Measurements from ENCODE around the gene WDR27.
"Not testable (repeated sequence)": the region's sequence is repeated elsewhere in the genome, so short reads cannot be mapped to it uniquely, and the experiment has no call there.

Gene WDR27

DNA sequence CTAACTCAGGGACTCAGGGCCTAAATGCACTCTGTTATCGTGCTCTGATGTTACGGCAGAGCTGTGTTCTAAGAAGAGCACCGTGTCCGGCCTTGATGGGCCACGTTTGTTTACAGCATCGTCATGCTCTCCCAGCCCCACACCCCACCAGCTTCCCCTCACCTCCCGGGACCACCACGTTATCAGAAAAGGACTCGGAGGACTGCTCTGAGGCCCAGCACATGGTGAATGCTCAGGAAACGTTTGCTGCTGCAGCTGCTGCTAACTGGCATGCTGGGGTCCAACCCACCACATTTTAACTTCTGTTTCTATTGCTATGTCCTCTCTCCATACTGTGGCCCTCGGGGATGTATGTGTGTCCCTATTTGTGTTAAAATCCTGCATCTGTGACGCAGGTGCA is 50.3 kb downstream of the WDR27 start:
- H3K4me3 ChIP-seq (ENCODE audit: low read depth, low read length), result no peak overlapping the region
- TF ChIP-seq CTCF (IDR thresholded peaks at IDR 0.05; ENCODE audit: control insufficient read depth, extremely low read depth, insufficient read depth), result no peak
- DNase-seq (ENCODE audit: low read depth), result no peak

- DNase-seq (ENCODE audit: low read depth), result no peak
- no peak for TF ChIP-seq CTCF (IDR thresholded peaks at IDR 0.05; ENCODE audit: control insufficient read depth, extremely low read depth, insufficient read depth)
- no peak overlapping the region for H3K4me3 ChIP-seq (ENCODE audit: low read depth, low read length)
These were observed 50.9 kb downstream of the WDR27 start for GRCh38 chr6:169650959-169651292.

- no peak overlapping the region for H3K4me3 ChIP-seq (ENCODE audit: low read depth, low read length)
- DNase-seq (ENCODE audit: low read depth), result no peak
- TF ChIP-seq CTCF (IDR thresholded peaks at IDR 0.05; ENCODE audit: control insufficient read depth, extremely low read depth, insufficient read depth), result no peak
These were observed 51.4 kb downstream of the WDR27 start for GRCh38 chr6:169650241-169650958.

GRCh38 chr6:169648617-169649016 is 53.2 kb downstream of the WDR27 start:
- TF ChIP-seq CTCF (IDR thresholded peaks at IDR 0.05; ENCODE audit: control insufficient read depth, extremely low read depth, insufficient read depth), result no peak
- no peak overlapping the region for H3K4me3 ChIP-seq (ENCODE audit: low read depth, low read length)
- no peak for DNase-seq (ENCODE audit: low read depth)

- H3K4me3 ChIP-seq (ENCODE audit: low read depth, low read length), result no peak overlapping the region
- DNase-seq (ENCODE audit: low read depth), result no peak
- TF ChIP-seq CTCF (IDR thresholded peaks at IDR 0.05; ENCODE audit: control insufficient read depth, extremely low read depth, insufficient read depth), result no peak
These were observed 53.7 kb downstream of the WDR27 start for GRCh38 chr6:169648092-169648491.

GRCh38 chr6:169647637-169648036 is 54.2 kb downstream of the WDR27 start:
- DNase-seq (ENCODE audit: low read depth), result no peak
- H3K4me3 ChIP-seq (ENCODE audit: low read depth, low read length), result no peak overlapping the region
- TF ChIP-seq CTCF (IDR thresholded peaks at IDR 0.05; ENCODE audit: control insufficient read depth, extremely low read depth, insufficient read depth), result no peak

- DNase-seq (ENCODE audit: low read depth), result no peak
- no peak overlapping the region for H3K4me3 ChIP-seq (ENCODE audit: low read depth, low read length)
- no peak for TF ChIP-seq CTCF (IDR thresholded peaks at IDR 0.05; ENCODE audit: control insufficient read depth, extremely low read depth, insufficient read depth)
These were observed 54.8 kb downstream of the WDR27 start for GRCh38 chr6:169646906-169647567.

DNA sequence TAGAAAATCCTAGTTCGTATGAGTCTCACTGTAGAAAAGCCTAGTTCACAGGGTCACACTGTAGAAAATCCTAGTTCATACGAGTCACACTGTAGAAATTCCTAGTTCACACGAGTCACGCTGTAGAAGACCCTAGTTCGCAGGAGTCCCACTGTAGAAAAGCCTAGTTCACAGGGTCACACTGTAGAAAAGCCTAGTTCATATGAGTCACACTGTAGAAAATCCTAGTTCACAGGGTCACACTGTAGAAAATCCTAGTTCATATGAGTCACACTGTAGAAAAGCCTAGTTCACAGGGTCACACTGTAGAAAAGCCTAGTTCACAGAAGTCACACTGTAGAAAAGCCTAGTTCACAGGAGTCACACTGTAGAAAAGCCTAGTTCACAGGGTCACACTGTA is 56.4 kb downstream of the WDR27 start:
- not testable (repeated sequence) for H3K4me3 ChIP-seq (ENCODE audit: low read depth, low read length)

More for the DNA sequence above, 56.4 kb downstream of the WDR27 start:
- DNase-seq (ENCODE audit: low read depth), result not testable (repeated sequence)
